PC-9 (cell line): ENCODE results near the gene CACNG5. TPM values are rescaled to one million over a fixed set of nuclear protein-coding genes. Genes with fewer than 3 reads are reported as not detected.

Experiments
- BruUV-seq: library from RNA; stranded (reverse); fragments of 400-500 nt; replicated peaks from 2 replicates; lab custom pipeline; 2021; lab: Mats Ljungman, UMichigan
- CTCF ChIA-PET: fragments of 300-600 bp; sonication (Branson Sonifier 250); formaldehyde crosslinking; loops from one replicate; lab custom pipeline; 2022; ENCODE audit warnings: antibody characterized with exemption; lab: Charles Lee
- POLR2A ChIA-PET: fragments of 300-600 bp; sonication (Branson Sonifier 250); formaldehyde crosslinking; loops from one replicate; lab custom pipeline; 2022; ENCODE audit warnings: antibody characterized with exemption; ENCODE audit not compliant: unreplicated experiment; lab: Charles Lee
- DNase-seq, 2 experiments: peaks; one replicate each; pipeline versions ENCODE4 v3.0.0 to v3.0.0-alpha.2; 2015 to 2022; ENCODE audit warnings: mixed read lengths in 1 of 2
- H2AFZ ChIP-seq: fragments of 200-600 bp; sonication (generic); 2 replicates; pipeline ENCODE4 v1.8.1; 2017; ENCODE audit warnings: antibody characterized with exemption
- H3F3A ChIP-seq: fragments of 200-600 bp; sonication (generic); 2 replicates; pipeline ENCODE4 v1.8.1; 2017; ENCODE audit warnings: antibody characterized with exemption, mild to moderate bottlenecking, low read depth; ENCODE audit not compliant: insufficient read depth
- H3K27ac ChIP-seq: fragments of 200-600 bp; sonication (generic); 2 replicates; pipeline ENCODE4 v1.6.1; 2016; ENCODE audit warnings: mixed run types
- H3K27me3 ChIP-seq: fragments of 200-600 bp; sonication (generic); 2 replicates; pipeline ENCODE4 v1.6.1; 2016; ENCODE audit warnings: low read depth, mixed run types; ENCODE audit not compliant: insufficient read depth
- H3K36me3 ChIP-seq: fragments of 200-600 bp; sonication (generic); 2 replicates; pipeline ENCODE4 v1.6.1; 2016; ENCODE audit warnings: low read depth, mixed run types
- H3K4me1 ChIP-seq: fragments of 200-600 bp; sonication (generic); replicated peaks from 2 replicates; pipeline ENCODE4 v1.6.1; 2016; ENCODE audit warnings: mixed run types; ENCODE audit not compliant: insufficient read depth
- H3K4me2 ChIP-seq: fragments of 200-600 bp; sonication (generic); 2 replicates; pipeline ENCODE4 v1.6.1; 2017; ENCODE audit warnings: mixed run types
- H3K4me3 ChIP-seq: fragments of 200-600 bp; sonication (generic); 2 replicates; pipeline ENCODE4 v1.6.1; 2016; ENCODE audit warnings: mixed run types
- H3K79me2 ChIP-seq: fragments of 200-600 bp; sonication (generic); 2 replicates; pipeline ENCODE4 v1.6.1; 2017; ENCODE audit warnings: low read depth, mixed run types
- H3K9me2 ChIP-seq: fragments of 200-600 bp; sonication (generic); 2 replicates; pipeline ENCODE4 v1.8.1; 2017; ENCODE audit warnings: mild to moderate bottlenecking; ENCODE audit not compliant: insufficient read depth
- H3K9me3 ChIP-seq: fragments of 200-600 bp; sonication (generic); 2 replicates; pipeline ENCODE4 v1.8.1; 2016; ENCODE audit warnings: low read depth; ENCODE audit not compliant: insufficient read depth
- H4K20me1 ChIP-seq: fragments of 200-600 bp; sonication (generic); 2 replicates; pipeline ENCODE4 v1.8.1; 2017; ENCODE audit not compliant: insufficient read depth
- EZH2 ChIP-seq: fragments of 200-600 bp; sonication (generic); IDR thresholded peaks from 2 replicates; pipeline ENCODE4 v1.8.0; 2017; ENCODE audit warnings: antibody characterized with exemption, low read depth
- intact Hi-C: fragments of 100-400 bp; cut with micrococcal nuclease; formaldehyde crosslinking; loops from one replicate; pipeline ENCODE4 v1.10.0; 2022; ENCODE audit not compliant: unreplicated experiment
- total RNA-seq: library from RNA; stranded (reverse); gene quantifications from 2 replicates; pipeline ENCODE4 v1.2.3, GENCODE V29; 2021
- TF ChIP-seq, protein P1 (sequence below): fragments of 200-600 bp; sonication (generic); conservative IDR thresholded peaks from 2 replicates; pipeline ENCODE4 v1.6.1; 2017; ENCODE audit warnings: mixed run types, antibody characterized with exemption, mild to moderate bottlenecking, moderate library complexity

CACNG5 gene
- total RNA-seq, 1 experiment from 2014 or later, result not detected

DNA sequence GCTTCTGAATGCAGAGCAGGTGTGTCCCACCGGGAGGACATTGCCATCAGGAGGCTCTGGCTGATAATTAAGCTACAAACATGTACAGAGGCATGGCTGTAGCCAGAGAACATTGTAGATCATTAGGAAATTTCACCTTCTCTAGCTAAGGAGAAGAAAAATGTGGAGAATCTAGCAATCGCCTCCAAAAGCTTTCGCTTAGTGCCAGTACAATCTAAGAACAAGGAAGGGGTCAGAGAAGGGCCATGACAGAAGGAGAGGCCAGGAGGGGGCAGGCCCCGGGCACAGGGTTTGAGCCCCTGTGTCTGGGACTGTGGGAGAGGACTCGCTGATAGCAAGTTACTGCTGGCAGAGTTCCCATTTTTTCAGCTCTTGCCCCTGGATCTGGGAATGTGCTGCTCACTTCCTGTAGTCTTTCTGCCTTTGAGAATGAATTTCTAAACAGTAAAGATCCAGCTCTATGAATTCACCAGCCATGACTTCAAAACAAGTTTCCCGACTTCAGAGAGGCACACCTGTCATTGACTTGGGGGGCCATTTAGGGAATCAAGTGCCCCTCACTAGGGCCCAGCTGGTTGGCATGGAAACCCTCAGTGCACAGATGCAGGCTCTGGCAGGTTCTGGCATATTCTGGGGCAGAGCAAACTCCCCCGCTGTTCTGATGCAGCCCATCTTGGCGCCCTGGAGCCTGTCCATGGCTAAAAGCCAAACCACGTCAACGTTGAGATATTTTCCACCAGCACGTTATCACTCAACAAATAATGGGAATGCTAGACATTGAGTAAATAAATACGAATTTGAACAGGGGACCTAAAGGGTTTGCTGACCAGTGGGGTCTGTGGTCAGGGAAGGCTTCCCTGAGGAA is 70.1 kb downstream of the CACNG5 start:
- peak in 1 of 2 experiments; percentile 35 for DNase-seq
- no peak overlapping the region for H2AFZ ChIP-seq
- H3K9me2 ChIP-seq, result no peaks in the 10 kb centered on the region
- H3K79me2 ChIP-seq, result no peaks in the 10 kb centered on the region
- no peaks in the 10 kb centered on the region for H3K4me1 ChIP-seq
- H3K27ac ChIP-seq, result no peak overlapping the region
- H4K20me1 ChIP-seq, result no peaks in the 10 kb centered on the region
- no peak overlapping the region for H3K4me2 ChIP-seq
- intact Hi-C loops, result no loop called here
- POLR2A ChIA-PET, result interaction anchor here (0.6 kb wide), 1 partner anchor 649 kb away, joined by 4 read pairs; no protein-coding TSS in a partner anchor
- no peaks in the 10 kb centered on the region for H3F3A ChIP-seq
- no TSS peak for BruUV-seq
- H3K27me3 ChIP-seq, result no peaks in the 10 kb centered on the region
- H3K9me3 ChIP-seq, result no peaks in the 10 kb centered on the region
- CTCF ChIA-PET, result interaction anchor here (0.9 kb wide), 1 partner anchor 10 kb away, joined by 3 read pairs; no protein-coding TSS in a partner anchor
- H3K36me3 ChIP-seq, result no peaks in the 10 kb centered on the region
- H3K4me3 ChIP-seq, result no peak overlapping the region
- no peak for TF ChIP-seq EZH2

DNA sequence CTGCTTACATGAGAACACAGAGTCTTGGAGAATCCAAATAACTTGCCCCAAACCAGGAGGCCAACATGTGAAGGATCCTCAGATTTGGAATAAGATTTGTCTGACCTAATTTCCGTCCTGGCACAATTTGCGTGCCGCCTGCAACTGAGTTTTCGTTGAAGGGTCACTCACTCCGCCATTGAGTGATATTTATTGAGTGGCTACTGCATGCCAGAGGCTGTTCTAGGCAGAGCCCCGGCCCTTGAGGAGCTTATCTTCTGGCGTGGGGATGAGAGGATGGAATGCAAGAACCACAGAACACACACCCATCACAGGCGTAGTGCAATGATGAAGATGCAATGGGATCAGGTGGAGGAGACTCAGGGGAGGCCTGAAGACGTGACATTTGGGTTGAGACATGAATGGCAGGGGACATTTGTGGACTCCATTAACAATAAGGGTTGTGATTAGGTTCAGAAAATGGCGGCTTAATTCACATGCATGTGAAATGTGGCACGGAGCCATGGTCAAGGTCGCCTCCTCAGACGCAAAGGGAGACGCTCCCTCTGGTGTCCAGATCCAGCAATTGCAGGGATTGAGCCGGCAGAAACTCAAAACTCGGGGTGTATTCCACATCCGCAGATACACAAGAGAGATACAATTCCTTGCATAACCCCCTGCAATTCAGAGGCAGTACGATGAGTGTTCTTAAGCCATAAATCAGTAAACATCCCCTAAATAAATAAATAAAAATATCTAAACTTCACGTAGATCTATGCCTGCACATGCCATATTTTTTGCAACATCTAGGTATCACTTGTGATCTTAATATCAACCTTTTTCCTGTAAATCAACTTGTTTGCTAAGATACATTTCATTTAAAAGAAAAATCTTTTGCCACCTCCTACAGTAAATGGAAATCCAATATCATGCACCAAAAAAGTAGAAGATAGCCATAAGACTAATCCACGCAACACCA is 71.7 kb downstream of the CACNG5 start:
- DNase-seq, result peak; percentile 56 to 65
- POLR2A ChIA-PET, result no interaction called here
- CTCF ChIA-PET, result interaction anchor here (0.6 kb wide), 1 partner anchor 10 kb away, joined by 5 read pairs; no protein-coding TSS in a partner anchor
- Histone ChIP-seq H3K4me2 (no peak overlapping the region), H4K20me1 (no peaks in the 10 kb centered on the region), H3F3A (no peaks in the 10 kb centered on the region), H3K36me3 (no peaks in the 10 kb centered on the region), H3K4me3 (no peak overlapping the region), H2AFZ (no peak overlapping the region), H3K27ac (no peak overlapping the region), H3K4me1 (no peaks in the 10 kb centered on the region), H3K27me3 (no peaks in the 10 kb centered on the region), H3K79me2 (no peaks in the 10 kb centered on the region), H3K9me3 (no peaks in the 10 kb centered on the region), H3K9me2 (no peaks in the 10 kb centered on the region)
- intact Hi-C loops, result loop anchor here (1.0 to 2.0 kb wide), 2 partner anchors 44 to 191 kb away; no protein-coding TSS in a partner anchor
- TF ChIP-seq, protein P1, sequence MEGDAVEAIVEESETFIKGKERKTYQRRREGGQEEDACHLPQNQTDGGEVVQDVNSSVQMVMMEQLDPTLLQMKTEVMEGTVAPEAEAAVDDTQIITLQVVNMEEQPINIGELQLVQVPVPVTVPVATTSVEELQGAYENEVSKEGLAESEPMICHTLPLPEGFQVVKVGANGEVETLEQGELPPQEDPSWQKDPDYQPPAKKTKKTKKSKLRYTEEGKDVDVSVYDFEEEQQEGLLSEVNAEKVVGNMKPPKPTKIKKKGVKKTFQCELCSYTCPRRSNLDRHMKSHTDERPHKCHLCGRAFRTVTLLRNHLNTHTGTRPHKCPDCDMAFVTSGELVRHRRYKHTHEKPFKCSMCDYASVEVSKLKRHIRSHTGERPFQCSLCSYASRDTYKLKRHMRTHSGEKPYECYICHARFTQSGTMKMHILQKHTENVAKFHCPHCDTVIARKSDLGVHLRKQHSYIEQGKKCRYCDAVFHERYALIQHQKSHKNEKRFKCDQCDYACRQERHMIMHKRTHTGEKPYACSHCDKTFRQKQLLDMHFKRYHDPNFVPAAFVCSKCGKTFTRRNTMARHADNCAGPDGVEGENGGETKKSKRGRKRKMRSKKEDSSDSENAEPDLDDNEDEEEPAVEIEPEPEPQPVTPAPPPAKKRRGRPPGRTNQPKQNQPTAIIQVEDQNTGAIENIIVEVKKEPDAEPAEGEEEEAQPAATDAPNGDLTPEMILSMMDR, result peak; percentile 97
- TF ChIP-seq EZH2, result no peak
- BruUV-seq, result no TSS peak

DNA sequence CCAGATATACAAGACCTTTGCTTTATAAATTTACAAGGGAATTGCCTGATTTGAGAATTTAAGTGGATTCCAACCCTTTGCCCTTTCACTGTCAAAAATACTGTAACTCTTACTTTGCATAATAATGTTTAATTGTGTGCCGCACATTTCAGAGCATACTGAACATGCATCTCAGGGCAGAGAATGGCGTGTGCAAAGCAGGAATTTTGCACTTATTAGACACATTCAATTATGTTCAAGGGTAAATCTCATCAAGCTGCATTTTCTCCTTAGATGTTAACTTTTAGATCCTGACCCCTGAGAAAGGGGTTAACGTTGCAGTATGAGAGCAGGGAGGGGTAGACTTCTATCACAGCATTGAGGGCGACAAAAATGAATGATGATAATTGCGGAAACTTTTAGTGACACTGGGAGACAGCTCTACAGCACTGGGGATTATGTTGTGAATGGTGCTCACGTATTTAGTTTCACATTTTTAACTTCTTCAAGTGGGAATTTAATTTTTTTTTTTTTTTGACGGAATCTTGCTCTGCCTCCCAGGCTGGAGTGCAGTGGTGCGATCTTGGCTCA is 75.0 kb downstream of the CACNG5 start:
- Histone ChIP-seq H3K27me3 (no peaks in the 10 kb centered on the region), H3K79me2 (no peaks in the 10 kb centered on the region), H4K20me1 (no peaks in the 10 kb centered on the region), H3K27ac (no peak overlapping the region), H2AFZ (no peak overlapping the region), H3K4me2 (no peak overlapping the region), H3F3A (no peaks in the 10 kb centered on the region), H3K4me1 (no peaks in the 10 kb centered on the region), H3K36me3 (no peaks in the 10 kb centered on the region), H3K4me3 (no peak overlapping the region), H3K9me2 (no peaks in the 10 kb centered on the region), H3K9me3 (no peaks in the 10 kb centered on the region)
- intact Hi-C loops, result no loop called here
- no peak for DNase-seq
- no peak for TF ChIP-seq EZH2
- TF ChIP-seq, protein P1, result no peak
- CTCF ChIA-PET, result no interaction called here
- BruUV-seq, result no TSS peak
- POLR2A ChIA-PET, result no interaction called here
